Measurements from ENCODE around the gene FAM110A.

DNA sequence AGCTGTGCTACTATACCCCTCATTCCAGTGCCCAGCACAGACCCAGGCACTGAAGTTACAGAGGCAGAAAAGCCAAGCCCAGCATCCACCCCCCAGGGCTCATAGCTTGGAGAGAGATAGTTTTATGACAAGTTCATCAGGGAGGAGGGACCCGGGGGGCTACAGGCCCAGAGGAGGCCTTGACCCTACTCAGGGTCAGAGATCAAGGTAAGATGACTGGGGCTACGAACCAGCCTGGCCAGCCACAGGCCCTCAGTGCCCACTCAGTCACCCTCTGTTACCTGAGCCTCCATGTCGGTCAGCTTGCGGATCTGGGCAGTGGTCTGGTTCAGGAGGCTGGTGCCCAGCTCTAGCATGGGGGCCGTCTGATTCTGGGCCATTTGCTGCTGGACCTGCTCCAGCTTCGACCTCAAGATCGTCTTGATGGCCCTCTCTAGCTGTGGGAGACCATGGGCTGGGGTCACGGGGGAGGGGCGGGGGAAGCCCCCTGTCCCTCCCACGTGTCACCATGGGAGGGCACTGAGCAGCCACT, 56.5 kb downstream of the FAM110A start:
- TF ChIP-seq, protein P1, sequence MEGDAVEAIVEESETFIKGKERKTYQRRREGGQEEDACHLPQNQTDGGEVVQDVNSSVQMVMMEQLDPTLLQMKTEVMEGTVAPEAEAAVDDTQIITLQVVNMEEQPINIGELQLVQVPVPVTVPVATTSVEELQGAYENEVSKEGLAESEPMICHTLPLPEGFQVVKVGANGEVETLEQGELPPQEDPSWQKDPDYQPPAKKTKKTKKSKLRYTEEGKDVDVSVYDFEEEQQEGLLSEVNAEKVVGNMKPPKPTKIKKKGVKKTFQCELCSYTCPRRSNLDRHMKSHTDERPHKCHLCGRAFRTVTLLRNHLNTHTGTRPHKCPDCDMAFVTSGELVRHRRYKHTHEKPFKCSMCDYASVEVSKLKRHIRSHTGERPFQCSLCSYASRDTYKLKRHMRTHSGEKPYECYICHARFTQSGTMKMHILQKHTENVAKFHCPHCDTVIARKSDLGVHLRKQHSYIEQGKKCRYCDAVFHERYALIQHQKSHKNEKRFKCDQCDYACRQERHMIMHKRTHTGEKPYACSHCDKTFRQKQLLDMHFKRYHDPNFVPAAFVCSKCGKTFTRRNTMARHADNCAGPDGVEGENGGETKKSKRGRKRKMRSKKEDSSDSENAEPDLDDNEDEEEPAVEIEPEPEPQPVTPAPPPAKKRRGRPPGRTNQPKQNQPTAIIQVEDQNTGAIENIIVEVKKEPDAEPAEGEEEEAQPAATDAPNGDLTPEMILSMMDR (IDR thresholded peaks at IDR 0.05): no peak
- TF ChIP-seq POLR2A (IDR thresholded peaks at IDR 0.05): no peak

Data from body of pancreas (tissue), 4 donors.